Right lobe of liver (tissue), 6 donors: ENCODE data around the gene LRRC45. TPM values are rescaled to one million over a fixed set of nuclear protein-coding genes. Genes with fewer than 3 reads are reported as not detected.

Source experiments
- ATAC-seq, 4 donors: fragments of 200-7000 bp; cut with Tn5 transposase; one replicate each; pipeline ENCODE4 v1.9.1; 2020; ENCODE audit warnings: mild to moderate bottlenecking in 4 of 4, moderate library complexity in 4 of 4
- DNase-seq, 3 donors: peaks; one replicate each; pipeline ENCODE4 v3.0.0-alpha.2; 2020
- H3K27ac ChIP-seq, 3 donors: fragments of 200-600 bp; one replicate each; pipeline ENCODE4 v1.8.0; 2022
- H3K27me3 ChIP-seq, 2 donors: fragments of 200-600 bp; one replicate each; pipeline ENCODE4 v1.8.0; 2022
- H3K36me3 ChIP-seq, 4 donors: fragments of 200-600 bp; sonication (generic) in 1 of 4; one replicate each; pipeline versions ENCODE4 v1.5.1 to v1.8.0; 2017 to 2022; ENCODE audit warnings: control low read depth in 1 of 4
- H3K4me1 ChIP-seq, 4 donors: fragments of 200-600 bp; sonication (generic) in 1 of 4; one replicate each; pipeline versions ENCODE4 v1.5.1 to v1.8.0; 2017 to 2022; ENCODE audit warnings: control low read depth in 1 of 4
- H3K4me3 ChIP-seq, 3 donors: fragments of 200-600 bp; one replicate each; pipeline ENCODE4 v1.8.0; 2022
- H3K9me3 ChIP-seq, 4 donors: fragments of 200-600 bp; sonication (generic) in 1 of 4; one replicate each; pipeline versions ENCODE4 v1.5.1 to v1.8.0; 2017 to 2022; ENCODE audit warnings: control low read depth in 1 of 4
- CTCF ChIP-seq, 4 donors: fragments of 200-600 bp in 3 of 4; fragments of 450-650 bp in 1 of 4; IDR thresholded peaks; one replicate each; pipeline versions ENCODE4 v1.5.1 to v1.8.0; 2016 to 2022; ENCODE audit warnings: antibody characterized with exemption in 4 of 4, mild to moderate bottlenecking in 2 of 4
- POLR2A ChIP-seq: fragments of 450-650 bp; IDR thresholded peaks from one replicate; pipeline ENCODE4 v1.6.1; 2017; ENCODE audit warnings: antibody characterized with exemption, mild to moderate bottlenecking
- WGBS: methylation state at CpG from one replicate; pipeline ENCODE4 v1.1.6; 2018; ENCODE audit warnings: low coverage, low lambda C conversion rate; ENCODE audit not compliant: insufficient coverage; ENCODE audit errors: missing lambda C conversion rate; 5-methylcytosine and 5-hydroxymethylcytosine counted together
- intact Hi-C, 2 donors: fragments of 100-400 bp; cut with DNase I; formaldehyde crosslinking; loops; one replicate each; pipeline versions ENCODE4 v1.11.2 to v1.14.1; 2022
- total RNA-seq, 6 experiments: library from RNA; depleted of rRNA in 2 of 6; stranded (reverse); fragments of >200 nt in 2 of 6; fragmentation: NEBNext Ultra II Directional in 3 of 6; extraction: Animal tissue kit (Norgen Biotek cat#: 25700) in 3 of 6; gene quantifications; one replicate each; pipeline versions ENCODE4 v1.1.0 to v1.2.4, GENCODE V29; 2016 to 2023
- donor health status: DM: no; HTN: yes; CAD: no.
- donor health status: DM: no; HTN: no; CAD: no.
- donor health status: DM: no; HTN: no; CAD: no.
- donor health status: DM: no; HTN: yes; CAD: no.
- donor health status: DM: no; HTN: yes; CAD: no.

The LRRC45 gene
- total RNA-seq, 6 experiments from 2014 or later, result 4.9 to 15.6 (median 11.9) TPM

GRCh38 chr17:82043507-82043906 lies 20.4 kb downstream of the LRRC45 start:
- H3K36me3 ChIP-seq, result peaks cover 0 to 3% (median under 1%) of the 10 kb centered on the region in 4 donors
- H3K27me3 ChIP-seq, result no peaks in the 10 kb centered on the region
- intact Hi-C loops, result no loop called here
- DNase-seq (no peak), ATAC-seq (no peak)
- no peak overlapping the region for H3K4me3 ChIP-seq
- H3K9me3 ChIP-seq, result no peaks in the 10 kb centered on the region
- H3K27ac ChIP-seq, result no peak overlapping the region
- H3K4me1 ChIP-seq, result peaks cover 0 to 35% (median 15%) of the 10 kb centered on the region in 4 donors
- WGBS, result 82% methylated on average over 9 of the region's 16 CpGs
- no peak for TF ChIP-seq CTCF (IDR thresholded peaks at IDR 0.05)
- TF ChIP-seq POLR2A, result no peak

- WGBS, result 42% methylated on average over 5 of the region's 14 CpGs
Measured at GRCh38 chr17:82045936-82046484, 22.9 kb downstream of the LRRC45 start.

GRCh38 chr17:82046903-82047302 lies 23.8 kb downstream of the LRRC45 start:
- H3K27ac ChIP-seq, result no peak overlapping the region
- intact Hi-C loops, result no loop called here
- H3K4me1 ChIP-seq, result peaks cover 0 to 17% (median 5%) of the 10 kb centered on the region in 4 donors
- no peak for TF ChIP-seq POLR2A
- TF ChIP-seq CTCF (IDR thresholded peaks at IDR 0.05), result no peak
- H3K9me3 ChIP-seq, result no peaks in the 10 kb centered on the region
- DNase-seq, result no peak
- peaks cover 0 to 3% (median under 1%) of the 10 kb centered on the region in 4 donors for H3K36me3 ChIP-seq
- 100% methylated on average over 1 of the region's 21 CpGs for WGBS
- no peaks in the 10 kb centered on the region for H3K27me3 ChIP-seq
- no peak overlapping the region for H3K4me3 ChIP-seq
- ATAC-seq, result no peak

More at GRCh38 chr17:82045936-82046484, 22.9 kb downstream of the LRRC45 start:
- DNase-seq, result no peak
- intact Hi-C loops, result no loop called here
- H3K27ac ChIP-seq, result no peak overlapping the region
- peaks cover 0 to 22% (median 6%) of the 10 kb centered on the region in 4 donors for H3K4me1 ChIP-seq
- peak in 1 of 4 donors; percentile 3 for ATAC-seq
- H3K9me3 ChIP-seq, result no peaks in the 10 kb centered on the region
- TF ChIP-seq POLR2A, result no peak
- peaks cover 0 to 3% (median under 1%) of the 10 kb centered on the region in 4 donors for H3K36me3 ChIP-seq
- no peak overlapping the region for H3K4me3 ChIP-seq
- no peaks in the 10 kb centered on the region for H3K27me3 ChIP-seq

- no peak for ATAC-seq
- intact Hi-C loops, result no loop called here
- Histone ChIP-seq H3K9me3 (no peaks in the 10 kb centered on the region), H3K36me3 (peaks cover 0 to 3% (median under 1%) of the 10 kb centered on the region in 4 donors), H3K4me1 (peaks cover 0 to 18% (median 5%) of the 10 kb centered on the region in 4 donors), H3K4me3 (no peak overlapping the region), H3K27me3 (no peaks in the 10 kb centered on the region), H3K27ac (peak overlapping the region in 1 of 3 donors; percentile 33)
- DNase-seq, result no peak
- TF ChIP-seq POLR2A, result no peak
- TF ChIP-seq CTCF (IDR thresholded peaks at IDR 0.05), result no peak
- 88% methylated on average over 8 of the region's 24 CpGs for WGBS
Measured at GRCh38 chr17:82047379-82047778, 24.3 kb downstream of the LRRC45 start.

GRCh38 chr17:82047914-82048570 lies 24.9 kb downstream of the LRRC45 start:
- WGBS, result 75% methylated on average over 7 of the region's 25 CpGs

More at GRCh38 chr17:82047914-82048570, 24.9 kb downstream of the LRRC45 start:
- ATAC-seq, result peak; percentile 36 to 84 (median 65)
- TF ChIP-seq CTCF (IDR thresholded peaks at IDR 0.05) (no peak), POLR2A (no peak)
- intact Hi-C loops, result no loop called here
- Histone ChIP-seq H3K4me3 (no peak overlapping the region), H3K27me3 (no peaks in the 10 kb centered on the region), H3K36me3 (peaks cover 0 to 3% (median under 1%) of the 10 kb centered on the region in 4 donors), H3K9me3 (no peaks in the 10 kb centered on the region), H3K27ac (peak overlapping the region in 1 of 3 donors; percentile 33), H3K4me1 (peaks cover 0 to 22% (median 8%) of the 10 kb centered on the region in 4 donors)
- peak in 2 of 3 donors; percentile 92 to 93 for DNase-seq
